Loucy (cell line): ENCODE results near the gene SELENOP.

Experiments
- CTCF ChIP-seq: fragments of 200-600 bp; sonication (generic); conservative IDR thresholded peaks from 2 replicates; pipeline ENCODE4 v1.5.1; 2014; ENCODE audit warnings: mild to moderate bottlenecking, antibody characterized with exemption, low read length
- EZH2phosphoT487 ChIP-seq: fragments of 200-600 bp; IDR thresholded peaks from 2 replicates; pipeline ENCODE4 v1.6.1; 2018; ENCODE audit warnings: antibody characterized with exemption, mild to moderate bottlenecking, moderate library complexity, borderline replicate concordance

GRCh38 chr5:42806004-42806700 is 5.5 kb downstream of the SELENOP start:
- TF ChIP-seq CTCF (no peak), EZH2phosphoT487 (no peak)
